ENCODE results near the gene ZSWIM7.

ZSWIM7 gene

GRCh38 chr17:15931394-15931793, 68.1 kb downstream of the ZSWIM7 start:
- no peak for DNase-seq (ENCODE audit: low read depth in 3 of 3)

- DNase-seq (ENCODE audit: low read depth in 3 of 3): no peak
These were observed 69.1 kb downstream of the ZSWIM7 start for GRCh38 chr17:15930426-15930825.

- DNase-seq (ENCODE audit: low read depth in 3 of 3): no peak
These were observed 69.6 kb downstream of the ZSWIM7 start for GRCh38 chr17:15929941-15930340.

GRCh38 chr17:15928286-15928785, 71.2 kb downstream of the ZSWIM7 start:
- no peak for DNase-seq (ENCODE audit: low read depth in 3 of 3)
